Daoy (cell line): ENCODE measurements around the gene MDC1. TPM values are rescaled to one million over a fixed set of nuclear protein-coding genes. Genes with fewer than 3 reads are reported as not detected.

ENCODE experiments used
- DNase-seq: peaks from one replicate; pipeline ENCODE4 v3.0.0-alpha.2; 2015; ENCODE audit warnings: low read depth
- total RNA-seq: library from RNA; depleted of rRNA; stranded (reverse); fragments of >200 nt; shearing (Covaris generic); gene quantifications from 2 replicates; pipeline ENCODE4 v1.2.3, GENCODE V29; 2014

Gene MDC1
- total RNA-seq, 1 experiment from 2014 or later = 12.6 TPM

GRCh38 chr6:30700340-30700739 is 16.7 kb downstream of the MDC1 start:
- no peak for DNase-seq

GRCh38 chr6:30696432-30696831 is 20.6 kb downstream of the MDC1 start:
- DNase-seq = no peak

- no peak for DNase-seq
Observed at GRCh38 chr6:30691208-30691847, 25.8 kb downstream of the MDC1 start.

- peak; percentile 94 for DNase-seq
Observed at GRCh38 chr6:30690403-30691207, 26.5 kb downstream of the MDC1 start, which contains the start of gene NRM. Gene NRM (minus strand): TSS chr6:30690984. CDS start chr6:30690974, 10 bp downstream.

GRCh38 chr6:30689985-30690384 is 27.1 kb downstream of the MDC1 start:
- no peak for DNase-seq

- no peak for DNase-seq
Observed at GRCh38 chr6:30689022-30689865, 27.8 kb downstream of the MDC1 start.

GRCh38 chr6:30688569-30688968 is 28.5 kb downstream of the MDC1 start:
- no peak for DNase-seq

GRCh38 chr6:30687659-30688431 is 29.2 kb downstream of the MDC1 start:
- DNase-seq = peak; percentile 70

- peak; percentile 99 for DNase-seq
Observed at GRCh38 chr6:30686908-30687658, 30.0 kb downstream of the MDC1 start.

- DNase-seq = peak; percentile 83
Observed at GRCh38 chr6:30686009-30686907, 30.8 kb downstream of the MDC1 start, which contains the start of gene PPP1R18. Gene PPP1R18 (minus strand): TSS chr6:30686645. CDS start chr6:30686018, 627 bp downstream.

GRCh38 chr6:30685157-30686008 is 31.7 kb downstream of the MDC1 start:
- peak; percentile 56 for DNase-seq

- DNase-seq = peak; percentile 71
Observed at GRCh38 chr6:30684386-30685156, 32.5 kb downstream of the MDC1 start.

- DNase-seq = peak; percentile 22
Observed at GRCh38 chr6:30683980-30684338, 33.1 kb downstream of the MDC1 start.

- DNase-seq = peak; percentile 39
Observed at GRCh38 chr6:30683183-30683979, 33.7 kb downstream of the MDC1 start.

- peak; percentile 94 for DNase-seq
Observed at GRCh38 chr6:30682143-30683117, 34.7 kb downstream of the MDC1 start.

- DNase-seq = no peak
Observed at GRCh38 chr6:30681766-30682142, 35.3 kb downstream of the MDC1 start.
